ENCODE data around the gene STX16. TPM values are rescaled to one million over a fixed set of nuclear protein-coding genes. Genes with fewer than 3 reads are reported as not detected.

Gene STX16
- total RNA-seq, 4 donors from 2014 or later: 53.2 to 112 (median 65.8) TPM

DNA sequence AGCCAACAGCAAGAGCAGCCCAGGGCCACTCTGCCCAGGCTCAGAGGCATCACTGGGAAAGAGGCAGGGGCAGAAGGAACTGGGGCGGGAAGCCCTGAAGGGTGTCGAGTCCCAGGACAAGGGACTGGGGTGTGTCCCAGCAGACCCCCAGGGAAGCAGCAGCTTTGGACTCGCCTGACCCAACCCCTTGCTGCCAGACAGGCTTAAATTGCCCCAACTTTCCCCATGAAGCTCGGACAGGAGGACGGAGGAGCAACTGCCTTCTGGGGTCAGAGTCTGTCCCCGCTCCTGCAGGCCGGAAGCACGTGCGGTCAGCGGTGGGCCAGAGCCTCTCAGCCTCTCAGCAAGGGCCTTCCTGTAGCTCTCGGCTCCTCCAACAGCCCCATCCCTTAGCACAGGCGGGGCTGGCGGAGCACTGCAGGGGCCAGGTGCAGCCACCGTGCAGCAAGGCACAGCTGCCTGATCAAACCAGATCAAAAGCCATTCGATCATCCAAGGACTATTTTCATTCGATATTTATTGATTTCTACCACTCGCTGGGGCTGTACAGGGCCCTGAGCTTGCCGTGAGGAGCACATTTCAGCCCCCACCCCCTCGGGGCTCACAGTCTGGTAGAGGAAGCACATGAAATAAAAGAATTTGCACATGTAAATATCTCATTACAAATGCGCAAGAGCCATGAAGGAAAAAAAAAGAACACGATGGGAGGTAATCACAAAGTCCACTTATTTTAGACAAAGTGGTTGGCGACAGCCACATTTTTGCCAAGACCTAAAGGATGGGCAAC is 31.8 kb upstream of the STX16 start:
- TF ChIP-seq, protein P1, sequence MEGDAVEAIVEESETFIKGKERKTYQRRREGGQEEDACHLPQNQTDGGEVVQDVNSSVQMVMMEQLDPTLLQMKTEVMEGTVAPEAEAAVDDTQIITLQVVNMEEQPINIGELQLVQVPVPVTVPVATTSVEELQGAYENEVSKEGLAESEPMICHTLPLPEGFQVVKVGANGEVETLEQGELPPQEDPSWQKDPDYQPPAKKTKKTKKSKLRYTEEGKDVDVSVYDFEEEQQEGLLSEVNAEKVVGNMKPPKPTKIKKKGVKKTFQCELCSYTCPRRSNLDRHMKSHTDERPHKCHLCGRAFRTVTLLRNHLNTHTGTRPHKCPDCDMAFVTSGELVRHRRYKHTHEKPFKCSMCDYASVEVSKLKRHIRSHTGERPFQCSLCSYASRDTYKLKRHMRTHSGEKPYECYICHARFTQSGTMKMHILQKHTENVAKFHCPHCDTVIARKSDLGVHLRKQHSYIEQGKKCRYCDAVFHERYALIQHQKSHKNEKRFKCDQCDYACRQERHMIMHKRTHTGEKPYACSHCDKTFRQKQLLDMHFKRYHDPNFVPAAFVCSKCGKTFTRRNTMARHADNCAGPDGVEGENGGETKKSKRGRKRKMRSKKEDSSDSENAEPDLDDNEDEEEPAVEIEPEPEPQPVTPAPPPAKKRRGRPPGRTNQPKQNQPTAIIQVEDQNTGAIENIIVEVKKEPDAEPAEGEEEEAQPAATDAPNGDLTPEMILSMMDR (IDR thresholded peaks at IDR 0.05; ENCODE audit: low read depth): no peak

DNA sequence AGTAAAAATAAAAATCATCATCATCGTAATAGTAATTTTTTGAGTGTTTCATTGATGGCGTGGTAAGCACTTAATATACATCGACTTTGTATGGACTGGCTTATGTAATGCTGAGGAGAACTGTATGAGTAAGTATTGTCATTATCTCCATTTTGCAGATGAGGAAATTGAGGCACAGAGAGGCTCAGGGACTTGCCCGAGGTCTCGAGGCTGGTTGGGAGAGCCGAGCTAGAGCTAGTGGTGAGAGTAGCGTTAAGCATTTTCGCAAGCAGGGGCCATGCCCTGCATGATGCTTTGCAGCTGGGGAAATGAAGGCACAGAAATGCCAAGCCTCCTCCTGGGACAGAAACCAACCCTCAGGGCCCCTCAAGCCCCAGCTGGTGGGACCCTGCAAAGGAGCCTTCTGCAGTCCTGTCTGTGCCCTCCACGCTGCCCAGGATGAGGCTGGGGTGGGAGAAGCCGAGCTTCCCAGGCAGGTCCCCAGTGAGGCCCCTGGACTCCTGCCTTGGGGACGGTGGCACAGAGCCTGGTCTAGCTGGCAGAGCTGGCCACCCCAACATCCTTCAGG is 31.1 kb upstream of the STX16 start:
- TF ChIP-seq, protein P1 (IDR thresholded peaks at IDR 0.05; ENCODE audit: low read depth): no peak

DNA sequence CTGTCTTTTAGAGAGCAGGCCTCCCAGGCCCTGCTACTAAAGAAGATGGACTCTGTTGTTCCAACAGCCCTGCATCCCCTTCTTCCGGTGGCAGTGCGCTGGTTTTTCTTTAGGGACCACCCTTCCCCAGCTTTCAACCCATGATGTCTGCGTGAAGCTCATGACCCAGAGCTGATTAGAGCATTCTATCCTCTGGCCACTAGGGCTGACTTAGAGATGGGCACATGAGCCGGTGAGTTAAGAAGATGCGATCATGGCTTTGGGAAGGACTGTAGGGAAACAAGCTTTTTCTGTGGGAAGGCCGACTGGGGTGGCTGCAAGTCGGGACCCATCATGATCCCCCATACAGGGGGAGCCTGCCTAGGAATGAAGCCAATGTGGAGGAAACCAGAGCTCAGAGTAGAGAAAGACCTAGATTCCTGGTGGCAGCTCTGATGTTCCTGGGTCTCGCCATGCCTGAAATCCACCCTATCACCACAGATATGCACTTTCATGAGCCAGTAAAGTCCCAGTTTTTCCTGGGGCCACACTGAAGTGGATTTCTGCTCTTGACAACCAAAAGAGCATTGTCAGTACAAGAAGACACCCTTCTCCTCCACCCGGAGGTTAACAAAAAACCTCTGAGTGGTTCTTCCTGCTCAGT is 29.1 kb upstream of the STX16 start:
- TF ChIP-seq, protein P1 (IDR thresholded peaks at IDR 0.05; ENCODE audit: low read depth): no peak

DNA sequence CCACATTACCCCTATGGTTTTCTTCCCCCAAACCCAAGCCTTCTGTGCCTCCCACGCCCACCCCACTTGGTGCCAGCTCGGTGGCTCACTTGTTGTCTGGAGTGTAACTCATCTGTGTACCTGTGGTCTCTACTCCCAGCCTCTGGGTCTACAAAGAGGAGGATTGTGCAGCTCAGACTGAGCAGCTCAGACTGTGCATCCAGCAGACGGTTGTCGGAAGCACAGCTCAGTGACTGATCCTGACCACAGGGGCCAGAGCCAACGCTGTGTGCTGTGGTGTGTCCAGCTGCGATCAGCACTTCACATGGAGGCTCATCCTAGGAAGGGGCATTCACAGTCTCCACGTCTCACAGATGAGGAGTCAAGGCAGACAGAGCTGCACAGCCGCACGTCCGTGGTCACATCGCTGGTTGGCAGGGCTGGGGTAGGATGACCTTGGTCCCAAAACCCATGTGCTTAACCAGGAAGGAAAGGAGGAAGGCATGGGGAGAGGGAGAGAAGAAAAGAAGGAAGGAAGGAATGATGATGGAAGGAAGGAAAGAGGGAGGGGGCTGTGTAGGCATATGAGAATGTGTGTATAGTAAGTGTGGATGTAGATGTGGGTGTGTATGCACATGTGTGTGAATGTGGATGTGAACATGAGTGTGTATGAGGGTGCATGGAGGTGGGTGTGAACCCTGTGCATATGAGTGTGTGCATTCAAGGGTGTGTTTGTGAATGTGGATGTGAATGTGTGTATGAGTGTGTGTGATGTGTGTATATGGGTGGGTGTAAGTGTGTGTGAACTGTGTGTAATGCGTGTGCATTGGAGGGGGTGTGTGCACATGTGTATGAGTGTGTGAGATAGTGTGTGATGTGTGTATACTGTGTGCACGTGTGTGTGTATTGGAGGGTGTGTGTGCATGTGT is 28.2 kb upstream of the STX16 start:
- TF ChIP-seq, protein P1 (IDR thresholded peaks at IDR 0.05; ENCODE audit: low read depth): no peak

DNA sequence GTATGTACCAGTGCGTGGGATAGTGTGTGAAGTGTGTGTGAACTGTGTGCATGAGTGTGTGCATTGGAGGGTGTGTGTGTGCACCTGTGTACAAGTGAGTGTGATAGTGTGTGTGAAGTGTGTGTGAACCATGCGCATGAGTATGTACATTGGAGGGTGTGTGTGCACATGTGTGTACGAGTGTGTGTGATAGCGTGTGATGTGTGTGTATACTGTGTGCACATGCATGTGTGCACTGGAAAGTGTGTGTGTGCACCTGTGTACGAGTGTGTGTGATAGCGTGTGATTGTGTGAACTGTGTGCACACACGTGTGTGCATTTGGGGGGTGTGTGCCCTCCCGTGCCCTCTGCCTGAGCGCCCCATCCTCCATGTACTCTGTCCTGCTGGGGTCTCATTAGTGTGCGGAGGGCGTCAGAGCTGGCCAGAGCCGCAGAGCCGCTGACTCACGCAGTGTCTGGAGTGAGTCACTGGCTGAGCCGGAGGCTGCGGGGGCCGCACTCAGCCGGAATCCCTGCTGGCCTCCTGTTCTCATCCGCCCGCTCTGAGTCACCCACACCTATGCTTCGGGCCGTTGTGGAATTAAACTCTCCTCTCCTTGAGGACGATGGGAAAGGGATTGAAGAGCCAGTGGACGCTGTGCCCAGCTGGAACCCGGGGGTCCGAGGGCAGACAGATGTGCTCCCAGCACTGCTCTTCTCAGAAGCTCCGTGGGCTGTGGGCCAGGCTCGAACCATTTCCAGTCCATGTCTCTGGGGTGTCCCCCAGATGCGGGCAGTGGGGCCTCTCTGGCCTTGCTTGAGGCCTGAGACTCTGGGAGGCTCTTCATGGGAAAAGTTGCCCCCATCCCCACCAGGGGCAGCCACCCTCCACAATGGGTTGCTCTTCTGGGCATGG is 27.3 kb upstream of the STX16 start:
- TF ChIP-seq, protein P1 (IDR thresholded peaks at IDR 0.05; ENCODE audit: low read depth): no peak

DNA sequence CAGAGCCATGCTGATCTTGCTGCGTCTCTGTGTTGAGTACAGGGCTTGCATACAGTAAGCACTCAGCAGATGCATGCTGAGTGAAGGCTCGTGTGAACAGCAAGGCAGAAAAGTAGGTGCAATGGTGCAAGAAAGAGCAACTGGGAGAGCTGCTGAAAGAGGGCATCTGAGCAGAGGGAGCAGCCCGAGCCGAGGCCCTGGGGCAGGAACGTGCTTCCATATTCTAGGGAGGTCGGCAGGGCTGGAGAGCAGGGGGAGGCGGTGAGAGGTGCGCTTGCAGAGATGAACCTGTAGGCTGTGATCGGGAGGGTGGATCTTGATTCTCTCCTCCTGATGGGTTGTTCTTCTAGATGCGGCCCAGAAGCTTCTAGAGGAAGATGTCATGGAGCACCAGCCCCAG is 26.4 kb upstream of the STX16 start:
- TF ChIP-seq, protein P1 (IDR thresholded peaks at IDR 0.05; ENCODE audit: low read depth): no peak

Measured in subcutaneous adipose tissue (tissue), 4 donors.